HG03571 (cell line): ENCODE data around the gene BBS9.

Experiments
- ATAC-seq: cut with Tn5 transposase; IDR thresholded peaks from one replicate; pipeline ENCODE4 v1.9.1; 2021; ENCODE audit not compliant: unreplicated experiment

Gene BBS9

DNA sequence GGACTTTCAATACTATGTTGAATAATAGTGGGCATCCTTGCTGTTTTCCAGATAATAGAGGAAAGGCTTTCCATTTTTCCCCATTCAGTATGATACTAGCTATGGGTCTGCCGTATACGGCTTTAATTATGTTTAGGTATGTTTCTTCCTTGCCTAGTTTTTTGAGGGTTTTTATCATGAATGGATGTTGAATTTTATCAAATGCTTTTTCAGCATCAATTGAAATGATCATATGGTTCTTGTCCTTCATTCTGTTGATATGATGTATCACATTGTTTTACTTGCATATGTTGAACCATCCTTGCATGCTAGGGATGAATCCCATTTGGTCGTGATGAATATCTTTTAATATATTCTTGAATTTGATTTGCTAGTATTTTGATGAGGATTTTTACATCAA is 11.0 kb upstream of the BBS9 start:
- ATAC-seq, result no peak

DNA sequence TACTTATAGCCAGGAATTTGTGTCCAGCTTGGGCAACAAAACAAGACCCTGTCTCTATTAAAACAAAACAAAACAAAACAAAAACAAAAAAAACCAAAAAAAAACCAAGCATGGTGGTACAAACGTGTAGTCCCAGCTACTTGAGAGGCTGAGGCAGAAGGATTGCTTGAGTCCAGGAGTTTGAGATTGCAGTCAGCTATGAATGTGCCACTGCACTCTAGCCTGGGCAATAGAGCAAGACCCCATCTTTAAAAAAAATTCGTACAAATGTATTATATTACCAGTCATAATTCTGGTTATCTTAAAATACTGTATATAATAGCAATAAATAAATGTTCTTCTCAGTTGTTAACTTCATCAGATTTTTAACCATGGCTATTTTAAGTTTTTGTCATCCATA is 2.3 kb upstream of the BBS9 start:
- no peak for ATAC-seq

DNA sequence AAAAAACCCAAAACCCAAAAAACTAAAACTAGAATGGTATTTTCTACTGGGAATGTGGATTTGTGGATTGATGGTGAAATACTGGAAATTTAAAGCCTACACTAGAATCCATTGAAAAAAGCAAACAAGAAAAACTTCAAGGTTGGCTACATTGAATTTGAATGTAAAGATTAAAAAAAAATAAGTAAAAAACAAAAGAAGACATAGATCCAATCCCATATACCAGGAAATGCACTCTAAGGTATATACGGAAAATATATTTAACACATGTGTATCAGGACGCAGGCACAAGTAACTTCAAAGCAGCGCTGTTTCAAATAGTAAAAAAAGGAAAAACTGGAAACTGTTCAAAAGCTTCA is 754 bp upstream of the BBS9 start:
- ATAC-seq, result no peak

DNA sequence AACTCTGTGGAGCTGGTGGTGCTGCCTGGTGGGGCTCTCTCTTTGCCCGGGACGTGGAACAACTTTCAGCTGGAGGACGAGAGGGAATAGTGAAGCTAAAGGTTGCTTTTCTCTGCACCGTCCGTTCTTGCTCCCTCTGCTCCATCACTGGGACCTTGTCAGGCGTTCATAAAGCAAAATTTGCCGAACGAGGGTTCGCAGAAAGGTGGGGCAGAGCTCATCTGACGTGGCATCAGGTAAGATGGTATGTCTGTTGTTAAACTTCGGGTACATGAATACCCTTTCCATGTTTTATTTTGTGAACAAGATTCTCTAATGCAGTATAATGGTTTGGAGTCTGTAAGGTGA is 416 bp downstream of the BBS9 start:
- ATAC-seq, result no peak

DNA sequence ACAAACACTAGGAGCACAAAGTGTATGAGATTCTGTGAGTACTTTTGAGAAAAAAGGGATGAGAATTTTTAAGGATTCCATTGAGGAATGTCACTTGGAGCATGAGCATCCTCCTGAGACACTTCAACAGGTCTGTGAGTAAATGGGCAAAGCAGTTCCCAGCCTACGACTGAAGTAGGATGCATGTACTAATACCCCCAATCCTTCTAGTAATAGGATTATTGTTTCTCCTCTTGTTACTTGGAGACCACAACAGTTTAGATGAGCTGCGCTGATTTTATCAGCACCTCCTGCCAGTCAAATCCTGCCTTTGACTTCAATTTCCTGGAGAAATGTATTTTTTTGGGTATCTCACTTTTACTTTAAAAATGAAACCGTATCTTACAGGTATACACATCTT is 820 bp downstream of the BBS9 start:
- ATAC-seq, result no peak

DNA sequence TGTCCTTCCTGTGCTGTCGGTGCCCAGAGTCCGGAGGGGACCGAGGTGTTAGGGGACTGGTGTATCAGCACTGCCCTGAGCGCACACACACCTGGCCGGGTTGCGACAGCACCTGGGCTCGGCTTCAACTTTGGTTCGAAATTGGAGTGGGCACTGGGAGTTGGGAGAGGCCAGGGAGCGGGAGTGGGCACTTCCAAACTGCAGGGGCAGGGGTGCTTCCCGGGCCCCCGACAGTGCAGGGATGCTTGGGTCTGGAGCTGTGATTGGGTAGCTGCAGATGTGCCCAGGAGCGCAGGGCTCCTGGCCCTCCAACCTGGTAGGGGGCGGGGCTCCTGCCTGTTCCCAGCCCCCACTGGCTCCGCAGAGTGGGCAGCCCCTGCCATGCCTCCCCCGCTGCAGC is 7.7 kb downstream of the BBS9 start:
- no peak for ATAC-seq

DNA sequence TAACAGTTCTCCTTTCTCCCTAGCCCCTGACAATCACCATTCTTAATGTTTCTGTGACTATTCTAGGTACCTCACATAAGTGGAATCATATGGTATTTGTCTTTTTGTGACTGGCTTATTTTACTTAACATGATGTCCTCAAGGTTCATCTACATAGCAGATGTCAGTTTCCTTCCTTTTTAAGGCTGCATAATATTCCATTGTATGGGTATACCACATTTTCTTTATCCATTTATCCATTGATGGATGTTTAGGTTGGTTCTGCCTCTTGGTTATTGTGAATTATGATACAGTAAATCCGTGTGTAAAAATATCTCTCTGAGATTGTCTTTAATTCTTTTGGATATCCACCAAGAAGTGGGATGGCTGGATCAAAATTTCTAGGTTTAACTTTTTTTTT is 13.2 kb downstream of the BBS9 start:
- no peak for ATAC-seq

DNA sequence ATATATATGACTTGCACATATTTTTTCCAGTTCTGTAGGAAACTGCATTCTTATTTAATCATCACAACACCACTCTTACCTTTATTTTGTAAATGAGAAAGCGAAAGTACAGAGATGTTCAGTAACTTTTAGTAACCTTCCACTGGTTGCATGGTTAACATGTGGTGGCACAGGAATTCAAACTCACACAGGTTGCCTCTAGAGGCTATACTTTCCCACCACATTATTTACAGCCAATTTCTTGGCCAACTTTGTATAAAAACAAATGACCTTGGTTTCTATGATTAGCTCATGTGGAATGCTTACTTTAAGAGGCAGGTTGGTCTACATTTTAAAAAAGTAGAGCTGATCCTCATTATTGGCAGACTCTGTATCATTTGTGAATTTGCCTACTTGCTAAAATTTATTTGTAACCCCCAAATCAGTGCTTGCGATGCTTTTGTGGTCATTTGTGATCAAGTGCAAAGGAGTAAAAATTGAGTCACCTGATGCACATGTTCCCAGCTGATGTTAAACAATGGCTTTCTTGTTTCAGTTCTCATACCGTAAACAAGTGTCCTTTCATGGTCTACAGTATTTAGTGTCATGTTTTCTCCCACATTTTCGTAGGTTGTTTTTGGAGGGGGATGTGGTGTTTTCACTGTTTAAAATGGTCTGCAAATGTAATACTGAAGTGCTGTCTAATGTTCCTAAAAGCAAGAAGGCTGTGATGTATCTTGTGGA is 14.8 kb downstream of the BBS9 start:
- no peak for ATAC-seq

DNA sequence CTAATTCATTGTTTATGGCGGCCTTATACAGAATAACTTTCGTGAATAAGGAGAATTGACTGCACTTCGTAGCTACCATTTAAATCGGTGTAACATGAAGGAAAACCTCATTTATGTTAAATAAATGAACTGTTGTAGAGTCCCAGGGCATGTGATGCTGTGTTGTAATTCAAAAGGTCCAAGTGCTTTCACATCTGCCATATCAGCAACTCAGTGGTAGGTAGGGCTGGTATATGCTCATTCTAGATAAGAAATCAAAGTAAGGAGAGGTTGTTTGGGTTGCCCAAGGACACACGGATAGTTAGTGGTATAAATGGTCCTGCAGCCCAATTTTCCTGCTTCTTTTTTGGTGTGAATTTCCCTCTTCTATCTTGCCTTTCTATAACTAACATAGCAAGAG is 15.8 kb downstream of the BBS9 start:
- no peak for ATAC-seq

DNA sequence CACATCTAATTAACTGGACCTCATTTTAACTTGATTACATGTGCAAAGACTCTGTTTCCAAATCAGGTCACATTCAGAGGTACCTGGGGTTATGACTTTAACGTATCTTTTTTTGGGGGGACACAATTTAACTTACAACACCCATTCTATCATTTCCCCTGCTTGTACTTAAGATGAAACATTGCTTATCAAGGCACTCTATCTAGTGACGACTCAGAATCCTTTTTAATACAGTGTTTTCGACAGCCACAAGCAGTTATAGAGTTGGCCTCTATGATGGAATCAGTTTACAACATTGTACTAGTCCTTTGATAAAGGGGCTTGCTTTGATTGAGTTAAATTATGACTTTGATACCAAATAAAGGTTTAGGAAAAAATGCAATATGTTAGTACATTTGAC is 22.7 kb downstream of the BBS9 start:
- no peak for ATAC-seq

DNA sequence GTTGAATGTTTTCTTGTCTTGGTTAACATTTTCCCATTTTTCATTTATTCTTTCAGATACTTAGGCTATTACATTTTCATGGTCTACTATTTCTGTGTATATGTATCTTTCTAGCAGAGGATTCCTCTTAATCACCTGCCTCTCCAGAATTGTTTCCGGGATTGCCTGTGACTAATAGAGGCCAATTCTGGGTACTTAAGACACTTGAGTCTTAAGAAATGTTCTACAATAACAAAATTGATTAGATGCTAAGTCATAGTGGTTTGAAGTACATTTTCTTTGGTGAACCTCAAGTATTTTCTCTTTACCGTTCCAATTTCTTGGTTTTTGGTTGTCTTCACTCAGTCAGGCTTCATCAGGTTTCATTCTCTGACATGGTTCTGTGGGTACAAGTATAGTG is 26.4 kb downstream of the BBS9 start:
- no peak for ATAC-seq

DNA sequence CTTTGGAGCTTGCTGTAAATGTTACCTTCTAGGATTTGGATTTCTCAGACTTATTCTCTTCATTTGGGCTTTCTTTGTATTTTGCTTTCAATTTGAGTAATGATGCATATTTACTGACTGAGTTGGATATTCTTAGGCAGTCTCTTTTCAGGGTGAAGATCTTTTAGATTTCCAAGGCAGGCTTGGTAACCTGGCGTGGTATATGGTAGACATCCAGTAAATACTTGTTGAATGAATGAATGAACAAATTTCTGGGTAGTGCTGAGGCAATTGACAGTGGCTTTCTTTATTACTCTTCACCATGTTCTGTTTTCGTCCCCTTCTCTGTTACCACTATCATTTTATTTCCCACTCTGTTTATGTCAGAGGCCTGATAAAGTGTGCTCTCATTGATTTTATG is 27.1 kb downstream of the BBS9 start:
- ATAC-seq, result no peak

DNA sequence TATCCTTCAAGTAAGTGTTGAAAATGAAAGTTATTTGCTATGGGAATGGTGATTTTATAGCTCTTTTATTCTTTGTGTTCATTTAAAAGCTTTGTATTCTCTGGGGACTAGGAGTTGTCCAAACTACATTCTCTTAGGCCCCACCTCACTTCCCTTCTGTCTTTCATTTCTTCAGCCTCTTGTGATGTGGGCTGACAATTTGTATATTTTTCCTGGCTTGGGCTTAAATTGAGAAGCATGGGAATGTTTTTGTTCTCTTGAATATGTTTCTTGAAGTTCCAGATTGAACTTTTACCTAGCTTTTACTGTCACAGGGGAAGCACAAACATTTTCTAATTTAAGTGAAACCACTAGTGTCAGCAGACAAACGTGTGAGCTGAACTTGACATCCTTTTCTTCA is 27.9 kb downstream of the BBS9 start:
- no peak for ATAC-seq

DNA sequence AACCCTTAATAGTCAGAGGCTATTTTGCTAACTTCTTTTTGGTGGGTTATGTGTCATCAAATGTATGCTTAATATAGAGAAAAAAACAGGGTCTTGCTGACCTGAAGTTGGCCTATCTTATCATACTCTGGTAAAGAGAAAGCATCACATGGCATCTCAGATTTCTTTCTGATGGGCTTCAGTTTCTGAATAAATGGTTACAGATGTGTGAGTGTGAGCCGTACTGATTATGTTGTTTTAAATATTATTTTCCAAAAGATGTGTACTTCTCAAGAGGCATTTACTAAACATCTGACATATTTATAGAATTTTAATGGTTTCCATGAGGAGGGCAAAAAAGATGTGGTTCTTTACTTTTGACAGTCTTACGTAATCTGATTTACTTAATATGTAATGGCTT is 28.4 kb downstream of the BBS9 start:
- ATAC-seq, result no peak

DNA sequence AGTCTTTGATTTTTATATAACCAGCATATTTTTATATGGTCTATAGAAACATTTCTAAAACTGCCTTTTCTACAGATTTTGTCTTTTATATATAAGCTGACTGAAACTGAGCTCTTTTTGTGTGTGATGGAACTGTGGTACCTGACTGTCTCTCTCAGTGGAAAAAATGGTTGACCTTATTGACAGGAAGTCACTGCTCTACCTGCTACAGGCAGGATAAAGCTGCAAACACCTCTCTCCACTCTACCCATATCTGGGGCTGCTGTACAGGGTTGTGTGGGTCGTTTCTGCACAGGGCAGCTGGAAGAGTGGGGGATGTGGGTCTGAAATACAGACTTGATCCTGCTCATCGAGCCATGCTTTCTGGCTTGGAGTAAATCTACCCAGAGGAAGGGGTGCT is 48.5 kb downstream of the BBS9 start:
- no peak for ATAC-seq

DNA sequence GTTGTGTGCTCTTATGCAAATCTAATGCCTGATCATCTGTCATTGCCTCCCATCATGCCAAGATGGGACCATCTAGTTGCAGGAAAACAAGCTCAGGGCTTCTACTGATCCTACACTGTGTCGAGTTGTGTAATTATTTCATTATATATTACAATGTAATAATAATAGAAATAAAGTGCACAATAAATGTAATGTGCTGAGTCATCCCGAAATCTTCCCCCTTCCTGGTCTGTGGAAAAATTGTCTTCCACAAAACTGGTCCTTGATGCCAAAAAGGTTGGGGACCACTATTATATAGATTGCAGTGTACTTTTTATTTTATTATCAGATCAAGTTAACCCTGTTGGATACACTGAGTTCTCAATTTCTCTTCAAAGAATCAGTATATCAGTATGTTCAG is 50.2 kb downstream of the BBS9 start:
- no peak for ATAC-seq

DNA sequence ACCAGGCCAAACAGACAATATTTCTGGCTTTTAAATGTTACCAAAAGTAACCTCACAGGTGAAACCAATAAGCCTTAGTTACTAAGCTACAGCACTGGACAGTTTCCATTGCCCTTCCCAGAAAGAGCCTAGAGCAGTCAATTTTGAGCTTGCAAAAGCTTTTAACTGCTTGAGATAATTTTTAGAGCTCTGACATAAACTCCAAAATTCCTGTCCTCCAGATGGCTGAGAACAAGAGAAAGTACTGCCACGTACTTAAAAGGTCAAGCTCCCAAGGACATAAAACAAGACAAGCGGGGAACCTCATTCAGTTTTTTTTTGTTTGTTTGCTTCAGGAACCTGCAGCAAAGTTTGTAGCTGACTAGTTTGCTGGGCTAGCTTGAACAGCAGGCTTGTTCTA is 54.1 kb downstream of the BBS9 start:
- ATAC-seq, result no peak

DNA sequence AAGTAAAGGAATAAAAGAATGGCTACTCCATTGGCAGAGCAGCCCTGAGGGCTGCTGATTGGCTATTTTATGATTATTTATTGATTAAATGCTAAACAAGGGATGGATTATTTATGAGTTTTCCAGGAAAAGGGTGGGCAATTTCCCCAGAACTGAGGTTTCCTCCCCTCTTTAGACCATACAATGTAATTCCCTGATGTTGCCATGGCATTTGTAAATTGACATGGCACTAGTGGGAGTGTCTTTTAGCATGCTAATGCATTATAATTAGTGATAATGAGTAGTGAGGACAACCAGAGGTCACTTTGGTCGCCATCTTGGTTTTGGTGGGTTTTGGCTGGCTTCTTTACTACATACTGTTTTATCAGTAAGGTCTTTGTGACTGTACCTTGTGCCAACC is 55.5 kb downstream of the BBS9 start:
- no peak for ATAC-seq

DNA sequence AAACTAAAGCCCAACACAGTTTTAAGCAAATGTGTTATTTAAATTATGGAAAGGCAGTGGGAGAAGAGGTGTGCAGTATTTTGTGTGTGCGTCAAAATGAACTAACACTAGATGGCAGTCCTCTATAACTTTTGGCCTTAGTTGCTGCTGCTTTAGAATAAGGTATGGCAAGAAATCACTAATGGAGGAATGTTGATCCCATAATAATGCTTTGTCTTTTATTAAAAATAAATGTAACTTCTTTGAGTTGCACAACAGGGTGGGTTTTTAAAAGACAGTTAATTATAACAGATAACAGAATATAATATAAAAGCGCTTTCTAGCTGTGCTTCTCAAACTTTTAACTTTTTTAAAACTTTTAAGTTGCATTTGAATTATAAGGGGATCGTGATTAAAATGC is 56.4 kb downstream of the BBS9 start:
- no peak for ATAC-seq

DNA sequence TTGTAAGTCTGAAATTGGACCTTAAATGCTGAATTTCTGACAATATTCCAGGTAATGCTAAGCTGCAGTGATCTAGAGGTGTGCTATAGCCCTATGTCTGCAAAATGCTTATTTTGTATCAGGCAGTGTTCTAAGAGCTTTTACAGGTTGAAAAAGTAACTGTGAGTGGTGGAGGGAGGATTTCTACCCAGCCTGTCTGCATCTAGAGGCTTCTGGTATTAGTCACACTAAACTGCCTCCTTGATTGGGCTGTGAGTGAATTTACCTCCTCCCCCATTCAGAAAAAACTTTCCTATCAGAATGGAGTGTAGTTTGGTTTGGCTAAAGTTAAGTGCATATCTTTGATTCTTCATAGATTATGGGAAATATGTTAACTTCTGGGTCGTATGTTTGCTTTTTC is 56.8 kb downstream of the BBS9 start:
- no peak for ATAC-seq

DNA sequence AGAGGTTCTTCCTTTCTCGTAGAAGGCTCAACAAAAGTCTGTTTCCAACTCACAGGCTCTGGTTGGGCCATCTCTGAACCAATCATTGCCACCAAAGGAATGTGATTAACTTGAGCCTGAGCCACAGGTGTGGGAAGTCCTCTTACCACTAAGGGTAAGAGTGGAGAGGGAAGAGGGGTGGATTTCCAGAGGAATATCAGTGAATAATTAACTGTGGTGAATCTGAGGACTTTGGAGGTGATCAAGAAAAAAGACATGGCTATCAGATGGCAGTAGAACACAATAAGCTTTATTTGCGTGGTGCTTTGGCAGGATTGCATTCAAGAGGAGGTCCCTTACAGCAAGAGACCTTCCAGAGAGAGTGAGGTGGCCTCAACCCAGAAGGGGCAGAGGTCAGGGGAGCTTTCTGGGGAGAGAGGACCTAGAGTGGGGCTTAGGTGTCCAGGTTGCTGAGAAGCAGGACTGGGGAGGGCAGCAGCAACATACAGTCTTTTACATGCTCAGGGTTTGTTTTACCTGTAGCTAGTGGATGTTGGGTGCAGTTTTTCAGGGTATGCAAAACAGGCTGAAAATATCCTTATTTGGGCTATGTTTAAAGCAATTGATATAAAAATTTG is 61.4 kb downstream of the BBS9 start:
- peak; percentile 11 for ATAC-seq

DNA sequence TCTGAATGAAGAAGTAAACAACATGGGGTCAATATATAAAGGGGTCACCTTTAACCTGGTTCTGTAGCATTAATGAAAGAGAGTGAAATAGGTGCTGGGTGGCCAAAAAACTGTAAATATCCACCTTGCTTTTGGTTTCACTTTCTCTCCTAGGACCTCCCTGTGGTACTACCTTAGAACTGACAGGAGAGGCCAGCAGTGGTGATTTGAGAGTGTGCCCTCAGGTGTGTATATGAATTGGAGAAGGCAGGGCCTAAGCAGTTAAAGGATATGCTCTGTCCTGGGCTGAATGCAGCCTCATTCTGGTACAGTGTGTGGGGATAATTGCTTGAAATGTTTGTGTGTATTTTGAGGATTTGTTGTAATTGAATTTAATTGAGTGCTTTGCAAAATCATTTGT is 62.0 kb downstream of the BBS9 start:
- peak; percentile 55 for ATAC-seq

DNA sequence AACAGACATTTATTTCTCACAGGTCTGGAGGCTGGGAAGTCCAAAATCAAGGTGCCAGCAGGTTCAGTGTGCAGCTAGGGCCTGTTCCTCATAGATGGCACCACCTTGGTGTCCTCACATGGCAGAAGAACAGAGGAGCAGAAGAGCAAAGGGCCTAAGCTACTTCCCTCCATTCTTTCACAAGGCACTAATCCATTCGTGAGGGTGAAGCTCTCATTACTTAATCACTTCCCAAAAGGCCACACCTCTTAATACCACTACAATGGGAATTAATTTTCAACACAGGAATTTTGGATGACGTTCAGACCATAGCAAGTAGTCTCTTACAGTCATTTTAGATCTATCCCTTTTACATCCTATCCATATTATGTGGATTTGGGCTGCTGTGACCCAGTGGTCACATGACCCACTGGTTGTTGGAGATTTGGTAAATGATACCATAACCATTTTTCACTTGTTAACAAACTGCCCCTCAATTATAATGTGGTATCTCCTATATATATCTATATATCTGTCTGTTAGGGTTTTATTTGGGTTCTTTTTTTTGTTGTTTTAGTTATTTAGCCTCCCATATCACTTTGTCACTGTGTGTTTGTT is 63.4 kb downstream of the BBS9 start:
- no peak for ATAC-seq
